Naive B cell (primary cell): ENCODE measurements around the gene FA2H. TPM values are rescaled to one million over a fixed set of nuclear protein-coding genes. Genes with fewer than 3 reads are reported as not detected.
"Not testable (repeated sequence)": the region's sequence is repeated elsewhere in the genome, so short reads cannot be mapped to it uniquely, and the experiment has no call there.

Experiments
- ATAC-seq, 2 donors: fragments of 150-1000 bp; cut with Tn5 transposase; 2 replicates each; pipeline ENCODE4 v1.10.0; 2021; ENCODE audit warnings: low read depth in 2 of 2, mild to moderate bottlenecking in 2 of 2, moderate library complexity in 2 of 2
- DNase-seq: peaks from one replicate; pipeline ENCODE4 v3.0.0; 2022
- H3K27ac Mint-ChIP-seq, 6 donors: one replicate each; pipeline ENCODE4 v1.8.0; 2020 to 2022; ENCODE audit warnings: mild to moderate bottlenecking in 6 of 6, mixed read lengths in 6 of 6, moderate library complexity in 5 of 6, inconsistent platforms in 2 of 6
- H3K27me3 Mint-ChIP-seq, 3 donors: one replicate each; pipeline ENCODE4 v1.8.0; 2021 to 2022; ENCODE audit warnings: mixed read lengths in 3 of 3, mild to moderate bottlenecking in 1 of 3
- H3K36me3 Mint-ChIP-seq, 2 donors: one replicate each; pipeline ENCODE4 v1.8.0; 2020 to 2022; ENCODE audit warnings: mixed read lengths in 2 of 2, inconsistent platforms in 1 of 2, mild to moderate bottlenecking in 1 of 2
- H3K4me1 Mint-ChIP-seq, 3 donors: one replicate each; pipeline ENCODE4 v1.8.0; 2020 to 2022; ENCODE audit warnings: mixed read lengths in 3 of 3, inconsistent platforms in 1 of 3, mild to moderate bottlenecking in 1 of 3, moderate library complexity in 1 of 3
- H3K4me3 Mint-ChIP-seq, 8 donors: one replicate each; pipeline ENCODE4 v1.8.0; 2020 to 2022; ENCODE audit warnings: mild to moderate bottlenecking in 8 of 8, mixed read lengths in 8 of 8, moderate library complexity in 8 of 8, inconsistent platforms in 2 of 8
- H3K9me3 Mint-ChIP-seq, 7 donors: one replicate each; pipeline ENCODE4 v1.8.0; 2020 to 2022; ENCODE audit warnings: mixed read lengths in 7 of 7, mild to moderate bottlenecking in 5 of 7, inconsistent platforms in 2 of 7, moderate library complexity in 1 of 7
- polyA plus RNA-seq, 6 donors: library from polyadenylated mRNA; unstranded; fragments of 300-500 nt; fragmentation: Illumina TruSeq; gene quantifications; one replicate each; pipeline ENCODE4 v1.2.3, GENCODE V29; 2021; ENCODE audit warnings: low read depth in 6 of 6

FA2H gene
- polyA plus RNA-seq, 6 donors from 2014 or later: 0.21 to 3.1 (median 0.29) TPM; not detected in 3

GRCh38 chr16:74735554-74735953 lies 39.1 kb downstream of the FA2H start:
- Mint-ChIP-seq H3K36me3 (no peaks in the 10 kb centered on the region), H3K9me3 (peaks cover 0 to 2% (median 0%) of the 10 kb centered on the region in 7 donors), H3K4me1 (no peaks in the 10 kb centered on the region), H3K27ac (no peak overlapping the region), H3K27me3 (no peaks in the 10 kb centered on the region), H3K4me3 (no peak overlapping the region)
- DNase-seq: no peak
- ATAC-seq: no peak

GRCh38 chr16:74735162-74735452 lies 39.5 kb downstream of the FA2H start:
- Mint-ChIP-seq H3K27ac (no peak overlapping the region), H3K4me1 (no peaks in the 10 kb centered on the region), H3K4me3 (no peak overlapping the region), H3K27me3 (no peaks in the 10 kb centered on the region), H3K36me3 (no peaks in the 10 kb centered on the region), H3K9me3 (peaks cover 0 to 2% (median 0%) of the 10 kb centered on the region in 7 donors)
- no peak for ATAC-seq
- no peak for DNase-seq

GRCh38 chr16:74734361-74735161 lies 40.1 kb downstream of the FA2H start:
- Mint-ChIP-seq H3K27me3 (no peaks in the 10 kb centered on the region), H3K27ac (no peak overlapping the region), H3K9me3 (peaks cover 0 to 2% (median 0%) of the 10 kb centered on the region in 7 donors), H3K4me3 (no peak overlapping the region), H3K36me3 (no peaks in the 10 kb centered on the region), H3K4me1 (no peaks in the 10 kb centered on the region)
- ATAC-seq (no peak), DNase-seq (no peak)

DNA sequence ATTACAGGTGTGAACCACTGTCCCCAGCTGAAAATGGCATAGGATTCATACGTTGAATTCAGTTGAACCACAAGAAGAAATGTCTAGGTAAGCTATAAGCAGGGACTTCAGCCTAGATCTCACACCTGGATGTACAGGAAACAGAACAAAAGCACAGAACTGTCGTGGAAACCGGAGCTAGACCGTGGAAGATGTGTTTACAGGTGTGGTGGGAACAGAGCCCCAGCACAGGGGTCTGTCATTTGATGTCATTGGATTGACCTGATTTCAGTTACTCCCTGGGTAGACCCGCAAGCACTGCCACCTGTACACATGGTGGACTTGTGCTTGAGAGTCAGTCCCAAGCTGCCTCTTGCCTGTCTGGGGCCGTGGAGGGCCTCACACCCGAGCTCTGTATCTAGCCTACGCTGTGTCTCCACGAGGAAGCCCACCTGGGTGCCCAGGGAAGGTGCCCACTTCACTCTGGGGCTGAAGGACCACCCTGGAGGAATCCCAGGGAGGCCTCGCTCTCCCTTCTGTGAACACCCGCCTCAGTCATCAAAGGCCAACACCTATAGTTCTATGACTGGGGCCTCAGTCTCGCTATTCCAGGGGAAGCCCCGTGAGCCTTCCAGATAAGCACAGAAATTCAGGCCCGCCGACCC lies 41.8 kb downstream of the FA2H start:
- H3K27me3 Mint-ChIP-seq: no peaks in the 10 kb centered on the region
- no peaks in the 10 kb centered on the region for H3K36me3 Mint-ChIP-seq
- peaks cover 0 to 2% (median 0%) of the 10 kb centered on the region in 7 donors for H3K9me3 Mint-ChIP-seq
- DNase-seq (no peak), ATAC-seq (no peak)
- H3K4me1 Mint-ChIP-seq: no peaks in the 10 kb centered on the region
- no peak overlapping the region for H3K4me3 Mint-ChIP-seq
- no peak overlapping the region for H3K27ac Mint-ChIP-seq

GRCh38 chr16:74731853-74732477 lies 42.7 kb downstream of the FA2H start:
- Mint-ChIP-seq H3K9me3 (peaks cover 2 to 8% (median 6%) of the 10 kb centered on the region in 7 donors), H3K4me3 (no peak overlapping the region), H3K36me3 (peaks cover 0 to 7% of the 10 kb centered on the region in 2 donors), H3K27me3 (no peaks in the 10 kb centered on the region), H3K27ac (no peak overlapping the region), H3K4me1 (no peaks in the 10 kb centered on the region)
- DNase-seq (no peak), ATAC-seq (no peak)

- no peak for ATAC-seq
- no peak for DNase-seq
- no peak overlapping the region for H3K27ac Mint-ChIP-seq
- H3K9me3 Mint-ChIP-seq: peaks cover 4 to 19% (median 14%) of the 10 kb centered on the region in 7 donors
- H3K4me3 Mint-ChIP-seq: peak overlapping the region in 1 of 8 donors; percentile 40
- peaks cover 0 to 19% of the 10 kb centered on the region in 2 donors for H3K36me3 Mint-ChIP-seq
- H3K4me1 Mint-ChIP-seq: no peaks in the 10 kb centered on the region
- no peaks in the 10 kb centered on the region for H3K27me3 Mint-ChIP-seq
These were observed 44.6 kb downstream of the FA2H start for GRCh38 chr16:74729783-74730683.

DNA sequence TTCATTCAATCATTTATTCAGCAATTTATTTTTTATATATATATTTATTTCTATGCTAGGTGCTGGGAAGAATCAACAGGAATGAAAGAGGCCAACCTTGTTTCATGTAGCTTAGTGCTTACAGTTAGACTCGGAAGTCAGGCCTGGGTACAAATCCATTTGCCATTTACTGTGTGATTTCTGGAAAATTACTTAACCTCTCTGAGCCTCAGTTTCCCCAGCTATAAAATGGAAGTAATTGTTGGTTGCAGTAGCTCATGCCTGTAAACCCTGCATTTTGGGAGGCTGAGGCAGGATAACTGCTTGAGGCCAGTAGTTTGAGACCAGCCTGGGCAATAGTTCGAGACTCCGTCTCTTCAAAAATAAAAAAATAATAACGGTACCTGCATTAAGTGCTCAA lies 46.7 kb downstream of the FA2H start:
- H3K9me3 Mint-ChIP-seq: peaks cover 4 to 19% (median 14%) of the 10 kb centered on the region in 7 donors
- peaks cover 0 to 7% (median 5%) of the 10 kb centered on the region in 3 donors for H3K27me3 Mint-ChIP-seq
- no peak for DNase-seq
- no peaks in the 10 kb centered on the region for H3K4me1 Mint-ChIP-seq
- no peak overlapping the region for H3K27ac Mint-ChIP-seq
- no peak overlapping the region for H3K4me3 Mint-ChIP-seq
- ATAC-seq: no peak
- peaks cover 0 to 19% of the 10 kb centered on the region in 2 donors for H3K36me3 Mint-ChIP-seq

GRCh38 chr16:74726716-74727115 lies 47.9 kb downstream of the FA2H start:
- H3K4me1 Mint-ChIP-seq: no peaks in the 10 kb centered on the region
- peaks cover 0 to 8% (median 5%) of the 10 kb centered on the region in 3 donors for H3K27me3 Mint-ChIP-seq
- no peak overlapping the region for H3K4me3 Mint-ChIP-seq
- H3K36me3 Mint-ChIP-seq: peaks cover 0 to 19% of the 10 kb centered on the region in 2 donors
- ATAC-seq (no peak), DNase-seq (no peak)
- H3K9me3 Mint-ChIP-seq: peaks cover 4 to 19% (median 14%) of the 10 kb centered on the region in 7 donors
- peak overlapping the region in 1 of 6 donors; percentile 17 for H3K27ac Mint-ChIP-seq

- no peak for DNase-seq
- Mint-ChIP-seq H3K27me3 (peaks cover 0 to 8% (median 5%) of the 10 kb centered on the region in 3 donors), H3K9me3 (peaks cover 4 to 19% (median 13%) of the 10 kb centered on the region in 7 donors), H3K27ac (no peak overlapping the region), H3K36me3 (peaks cover 0 to 19% of the 10 kb centered on the region in 2 donors), H3K4me1 (no peaks in the 10 kb centered on the region), H3K4me3 (peak overlapping the region in 1 of 8 donors; percentile 44)
- ATAC-seq: no peak
These were observed 48.8 kb downstream of the FA2H start for GRCh38 chr16:74725651-74726455.

- DNase-seq (no peak), ATAC-seq (no peak)
- Mint-ChIP-seq H3K9me3 (peaks cover 4 to 19% (median 13%) of the 10 kb centered on the region in 7 donors), H3K27ac (peak overlapping the region in 1 of 6 donors; percentile 79), H3K36me3 (peaks cover 0 to 19% of the 10 kb centered on the region in 2 donors), H3K4me3 (no peak overlapping the region), H3K27me3 (peaks cover 0 to 8% (median 5%) of the 10 kb centered on the region in 3 donors), H3K4me1 (peaks cover 0 to 3% (median 2%) of the 10 kb centered on the region in 3 donors)
These were observed 49.6 kb downstream of the FA2H start for GRCh38 chr16:74724820-74725549.

DNA sequence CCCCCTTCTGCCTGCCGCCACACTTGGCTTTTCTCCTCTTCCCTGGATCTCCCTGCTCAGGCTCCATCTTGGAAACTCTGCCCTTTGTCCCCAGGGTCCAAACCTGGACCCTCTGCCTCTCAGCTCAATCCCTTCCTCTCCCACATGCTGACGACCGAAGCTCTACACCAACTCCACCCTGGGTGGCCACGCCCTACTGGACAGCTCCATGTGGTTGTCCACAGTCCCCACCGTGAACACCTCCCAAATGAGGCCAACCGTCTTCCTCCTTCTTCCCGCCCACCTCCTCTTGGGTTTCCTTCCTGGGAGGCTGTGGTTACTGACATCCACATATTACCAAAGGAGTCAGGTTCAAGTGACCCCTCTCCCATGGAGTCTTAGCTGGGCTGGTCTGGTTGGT lies 51.4 kb downstream of the FA2H start:
- Mint-ChIP-seq H3K4me1 (peaks cover 0 to 3% (median 2%) of the 10 kb centered on the region in 3 donors), H3K4me3 (no peak overlapping the region), H3K27ac (peak overlapping the region in 1 of 6 donors; percentile 22), H3K9me3 (peaks cover 4 to 19% (median 13%) of the 10 kb centered on the region in 7 donors), H3K27me3 (peaks cover 0 to 10% (median 8%) of the 10 kb centered on the region in 3 donors), H3K36me3 (peaks cover 0 to 19% of the 10 kb centered on the region in 2 donors)
- ATAC-seq: no peak
- no peak for DNase-seq

DNA sequence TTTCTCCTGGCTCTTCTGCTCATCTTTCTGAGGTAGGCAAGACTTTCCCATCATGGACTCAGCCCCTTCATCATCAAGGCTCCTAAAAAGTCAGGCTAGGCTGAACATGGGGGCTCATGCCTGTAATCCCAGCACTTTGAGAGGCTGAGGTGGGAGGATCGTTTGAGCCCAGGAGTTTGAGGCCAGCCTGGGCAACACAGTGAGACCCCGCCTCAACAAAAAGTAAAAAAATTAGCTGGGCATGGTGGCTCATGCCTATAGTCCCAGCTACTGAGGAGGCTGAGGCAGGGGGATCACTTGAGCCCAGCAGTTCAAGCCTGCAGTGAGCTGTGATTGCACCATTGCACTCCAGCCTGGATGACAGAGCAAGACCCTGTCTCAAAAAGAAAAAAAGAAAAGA lies 52.5 kb downstream of the FA2H start:
- H3K27me3 Mint-ChIP-seq: peaks cover 0 to 12% (median 8%) of the 10 kb centered on the region in 3 donors

More for the DNA sequence above, 52.5 kb downstream of the FA2H start:
- H3K4me3 Mint-ChIP-seq, ATAC-seq, H3K4me1 Mint-ChIP-seq, DNase-seq: not testable (repeated sequence)
- H3K9me3 Mint-ChIP-seq: peaks cover 3 to 14% (median 8%) of the 10 kb centered on the region in 7 donors
- H3K27ac Mint-ChIP-seq: peak overlapping the region in 1 of 6 donors; percentile 68
- peaks cover 0 to 13% of the 10 kb centered on the region in 2 donors for H3K36me3 Mint-ChIP-seq
